GM23338 (cell line): ENCODE measurements around the gene FUZ. TPM values are rescaled to one million over a fixed set of nuclear protein-coding genes. Genes with fewer than 3 reads are reported as not detected.

ENCODE experiments used
- CTCF ChIP-seq, 2 experiments: fragments of 200-600 bp in 1 of 2; sonication (generic) in 1 of 2; conservative IDR thresholded peaks; 2 replicates each; pipeline versions ENCODE4 v1.5.1 to v1.6.1; 2016 to 2017; ENCODE audit warnings: antibody characterized with exemption in 2 of 2, low read depth in 2 of 2, mild to moderate bottlenecking in 2 of 2, moderate library complexity in 1 of 2
- ETS1 ChIP-seq: IDR thresholded peaks from 2 replicates; pipeline ENCODE4 v1.6.1; 2016; ENCODE audit warnings: antibody characterized with exemption
- EZH2phosphoT487 ChIP-seq: fragments of 200-600 bp; sonication (generic); IDR thresholded peaks from one replicate; pipeline ENCODE4 v1.8.1; 2018; ENCODE audit warnings: antibody characterized with exemption; ENCODE audit not compliant: unreplicated experiment
- NANOG ChIP-seq: IDR thresholded peaks from 2 replicates; pipeline ENCODE4 v1.6.1; 2016; ENCODE audit warnings: antibody characterized with exemption, borderline replicate concordance
- POLR2AphosphoS5 ChIP-seq: IDR thresholded peaks from 2 replicates; pipeline ENCODE4 v1.6.1; 2016; ENCODE audit warnings: antibody characterized with exemption, low read depth
- STAT1 ChIP-seq: IDR thresholded peaks from one replicate; pipeline ENCODE4 v1.6.1; 2016; ENCODE audit warnings: antibody characterized with exemption; ENCODE audit not compliant: unreplicated experiment
- ZNF114 ChIP-seq: fragments of 250-450 bp; sonication (Bioruptor Pico); IDR thresholded peaks from 2 replicates; pipeline ENCODE4 v1.5.0; 2020; ENCODE audit warnings: mild to moderate bottlenecking, moderate library complexity
- ZNF331 ChIP-seq: fragments of 250-450 bp; sonication (Bioruptor Pico); IDR thresholded peaks from 2 replicates; pipeline ENCODE4 v1.5.0; 2020; ENCODE audit warnings: low read depth, mild to moderate bottlenecking, moderate library complexity
- ZNF462 ChIP-seq: fragments of 250-450 bp; sonication (Bioruptor Pico); IDR thresholded peaks from 2 replicates; pipeline ENCODE4 v1.5.0; 2020; ENCODE audit warnings: mild to moderate bottlenecking, moderate library complexity
- polyA plus RNA-seq: library from polyadenylated mRNA; unstranded; fragments of >200 nt; fragmentation: Nextera tagmentation; extraction: Ambion mirVana; gene quantifications from 2 replicates; pipeline ENCODE4 v1.2.1, GENCODE V29; 2016
- total RNA-seq: library from RNA; depleted of rRNA; stranded (reverse); fragments of >200 nt; shearing (Covaris generic); gene quantifications from 2 replicates; pipeline ENCODE4 v1.2.3, GENCODE V29; 2014

The FUZ gene
- total and polyA plus RNA-seq, 2 experiments from 2014 or later, result 24.3 to 34.8 TPM

GRCh38 chr19:49764341-49764740 is 48.8 kb downstream of the FUZ start (continued):
- TF ChIP-seq ZNF462 (no peak), ETS1 (no peak), POLR2AphosphoS5 (no peak), CTCF (conservative IDR thresholded peaks at IDR 0.05; ENCODE audit: low read depth in 2 of 2) (no peak), NANOG (no peak), STAT1 (no peak), ZNF114 (CRISPR knock-in tag) (no peak), ZNF331 (no peak), EZH2phosphoT487 (no peak)
